ENCODE measurements around the gene ANKS1A.

- TF ChIP-seq CTCF (IDR thresholded peaks at IDR 0.05 in 8 of 11, conservative IDR thresholded peaks at IDR 0.05 in 3 of 11) (no peak), POLR2A (IDR thresholded peaks at IDR 0.05) (no peak), POLR2AphosphoS5 (IDR thresholded peaks at IDR 0.05) (no peak)
Measured at GRCh38 chr6:35051396-35051795, 162.3 kb downstream of the ANKS1A start.
